ENCODE measurements around the gene MGME1. TPM values are rescaled to one million over a fixed set of nuclear protein-coding genes. Genes with fewer than 3 reads are reported as not detected.

Gene MGME1
- 10 to 100 TPM in 1 of 4 donors, 1 to 10 TPM in 3; 5.8 to 12.3 (median 7.3) TPM for total RNA-seq

GRCh38 chr20:17968366-17969277 lies at the start of gene MGME1, which contains the start of gene SNX5:
MGME1 (plus strand) TSS chr20:17969018; CDS start chr20:17969860, 842 bp downstream.
SNX5 (minus strand) TSS chr20:17968794; CDS start chr20:17968425, 369 bp downstream.
- TF ChIP-seq, protein P1, sequence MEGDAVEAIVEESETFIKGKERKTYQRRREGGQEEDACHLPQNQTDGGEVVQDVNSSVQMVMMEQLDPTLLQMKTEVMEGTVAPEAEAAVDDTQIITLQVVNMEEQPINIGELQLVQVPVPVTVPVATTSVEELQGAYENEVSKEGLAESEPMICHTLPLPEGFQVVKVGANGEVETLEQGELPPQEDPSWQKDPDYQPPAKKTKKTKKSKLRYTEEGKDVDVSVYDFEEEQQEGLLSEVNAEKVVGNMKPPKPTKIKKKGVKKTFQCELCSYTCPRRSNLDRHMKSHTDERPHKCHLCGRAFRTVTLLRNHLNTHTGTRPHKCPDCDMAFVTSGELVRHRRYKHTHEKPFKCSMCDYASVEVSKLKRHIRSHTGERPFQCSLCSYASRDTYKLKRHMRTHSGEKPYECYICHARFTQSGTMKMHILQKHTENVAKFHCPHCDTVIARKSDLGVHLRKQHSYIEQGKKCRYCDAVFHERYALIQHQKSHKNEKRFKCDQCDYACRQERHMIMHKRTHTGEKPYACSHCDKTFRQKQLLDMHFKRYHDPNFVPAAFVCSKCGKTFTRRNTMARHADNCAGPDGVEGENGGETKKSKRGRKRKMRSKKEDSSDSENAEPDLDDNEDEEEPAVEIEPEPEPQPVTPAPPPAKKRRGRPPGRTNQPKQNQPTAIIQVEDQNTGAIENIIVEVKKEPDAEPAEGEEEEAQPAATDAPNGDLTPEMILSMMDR (IDR thresholded peaks at IDR 0.05), result no peak
- DNase-seq (ENCODE audit: low spot score) (peak; percentile 98), ATAC-seq (ENCODE audit: low FRiP score) (peak; percentile 96)

DNA sequence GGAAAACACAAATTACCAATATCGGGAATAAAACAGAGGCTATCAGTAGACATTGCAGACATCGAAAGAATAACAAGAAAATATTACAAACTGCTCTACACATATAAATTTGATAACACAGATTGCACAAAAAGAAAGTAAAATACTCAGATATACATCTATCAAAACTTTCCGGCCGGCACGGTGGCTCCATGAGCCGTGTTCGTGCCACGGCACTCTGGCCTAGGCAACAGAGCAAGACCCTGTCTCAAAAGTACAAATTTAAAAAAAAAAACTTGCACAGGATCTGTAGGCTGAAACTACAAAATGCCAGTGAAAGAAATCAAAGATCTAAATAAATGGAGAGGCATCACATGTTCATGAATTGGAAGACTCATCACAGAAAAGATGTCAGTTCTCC lies 49.7 kb upstream of the MGME1 start:
- no peak for ATAC-seq (ENCODE audit: low FRiP score)
- no peak for DNase-seq (ENCODE audit: low spot score)
- TF ChIP-seq, protein P1 (IDR thresholded peaks at IDR 0.05), result no peak

DNA sequence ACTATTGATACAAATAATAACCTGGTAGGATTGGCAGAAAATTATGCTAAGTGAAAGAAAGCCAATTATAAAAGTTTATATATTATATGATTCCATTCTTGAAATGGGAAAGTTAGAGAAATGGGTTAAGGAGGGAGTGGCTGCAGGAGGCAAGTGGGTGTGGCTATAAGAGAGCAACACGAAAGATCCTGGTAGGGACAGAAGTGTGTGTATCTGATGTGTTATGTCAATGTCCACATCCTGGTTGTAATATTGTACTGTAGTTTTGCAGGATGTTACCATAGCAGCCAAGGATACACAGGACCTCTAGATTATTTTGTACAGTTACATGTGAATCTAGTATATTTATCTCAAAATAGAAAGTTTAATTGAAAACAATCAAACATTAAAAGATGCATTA lies 47.0 kb upstream of the MGME1 start:
- TF ChIP-seq, protein P1 (IDR thresholded peaks at IDR 0.05), result no peak
- ATAC-seq (ENCODE audit: low FRiP score), result no peak
- DNase-seq (ENCODE audit: low spot score), result no peak

DNA sequence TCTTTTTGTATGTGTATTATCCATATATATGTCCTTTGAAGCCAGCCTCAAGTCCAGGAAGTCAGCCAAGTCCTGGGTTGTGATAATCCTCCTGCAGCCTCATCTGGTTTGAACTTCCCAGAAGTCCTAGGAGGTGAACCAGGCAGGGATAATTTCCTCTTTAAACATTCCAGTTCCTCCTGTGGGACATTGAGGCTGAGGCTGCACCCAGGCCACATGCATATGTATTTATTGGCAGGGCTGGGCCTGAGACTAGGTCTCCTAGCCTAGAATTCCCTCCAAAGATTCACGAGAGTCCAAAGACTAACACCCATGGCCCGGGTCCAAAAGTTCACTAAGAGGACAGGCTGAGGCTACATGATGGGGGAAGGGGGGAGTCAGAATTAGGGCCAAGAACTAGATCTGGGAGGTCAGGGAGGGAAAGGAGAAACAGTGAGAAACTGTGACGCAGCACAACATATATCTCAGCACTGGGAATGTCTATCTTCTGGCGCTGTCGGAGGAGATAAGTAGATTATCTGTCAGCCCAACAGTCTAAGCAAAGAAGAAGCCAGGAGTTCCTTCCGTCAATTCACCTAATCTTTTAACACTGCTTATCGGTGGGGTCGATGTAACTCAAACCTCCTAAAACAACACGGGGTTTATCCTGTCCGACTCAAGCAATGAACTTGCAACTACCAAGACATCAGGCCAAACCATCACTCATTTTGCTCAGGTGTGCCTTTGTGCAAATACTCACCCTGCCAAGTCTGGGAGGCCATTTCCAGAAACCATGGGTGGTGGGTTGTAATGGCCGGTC lies 43.5 kb upstream of the MGME1 start:
- DNase-seq (ENCODE audit: low spot score) (no peak), ATAC-seq (ENCODE audit: low FRiP score) (no peak)
- TF ChIP-seq, protein P1 (IDR thresholded peaks at IDR 0.05), result no peak

GRCh38 chr20:17925940-17926300 lies 42.9 kb upstream of the MGME1 start:
- TF ChIP-seq, protein P1 (IDR thresholded peaks at IDR 0.05), result no peak
- no peak for DNase-seq (ENCODE audit: low spot score)
- no peak for ATAC-seq (ENCODE audit: low FRiP score)

DNA sequence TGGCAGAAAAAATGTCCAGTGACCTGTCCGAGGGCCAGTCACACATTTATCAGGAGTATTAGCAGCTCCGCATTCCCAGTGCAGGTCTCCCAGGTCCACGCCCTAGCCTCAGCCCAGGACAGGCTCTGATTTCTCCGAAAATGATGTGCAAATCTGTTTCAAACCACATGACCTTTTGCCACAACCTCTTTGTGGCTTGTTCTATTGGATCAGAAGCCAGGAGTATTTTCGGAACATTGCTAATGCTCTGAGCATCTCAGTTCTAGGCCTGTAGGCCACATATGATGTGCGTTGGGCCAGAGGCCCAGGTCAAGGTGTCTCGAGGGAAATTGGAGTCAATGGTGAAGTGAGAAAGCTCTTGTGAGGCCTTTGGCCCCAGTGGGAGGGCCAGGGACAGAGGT lies 40.6 kb upstream of the MGME1 start:
- ATAC-seq (ENCODE audit: low FRiP score) (no peak), DNase-seq (ENCODE audit: low spot score) (no peak)
- TF ChIP-seq, protein P1 (IDR thresholded peaks at IDR 0.05), result no peak

Data from omental fat pad (tissue), 4 donors.